H9 (cell line): ENCODE data around the gene CCDC57. TPM values are rescaled to one million over a fixed set of nuclear protein-coding genes. Genes with fewer than 3 reads are reported as not detected.
"Not testable (repeated sequence)": the region's sequence is repeated elsewhere in the genome, so short reads cannot be mapped to it uniquely, and the experiment has no call there.

ENCODE experiments used
- DNase-seq: peaks from one replicate; pipeline ENCODE4 v3.0.0-alpha.2; 2017
- H2AFZ ChIP-seq: one replicate; pipeline ENCODE4 v1.6.1; 2013; ENCODE audit warnings: mild to moderate bottlenecking, low read length, control low read depth, moderate library complexity
- H2AK5ac ChIP-seq: 2 replicates; pipeline ENCODE4 v1.6.1; 2013; ENCODE audit warnings: low read length, control low read depth, mixed read lengths; ENCODE audit not compliant: insufficient read length
- H2BK120ac ChIP-seq: one replicate; pipeline ENCODE4 v1.6.1; 2013; ENCODE audit warnings: low read depth, mild to moderate bottlenecking, low read length, control low read depth, inconsistent platforms; ENCODE audit not compliant: poor library complexity, severe bottlenecking
- H2BK12ac ChIP-seq: 2 replicates; pipeline ENCODE4 v1.6.1; 2013; ENCODE audit warnings: low read length, control low read depth, mixed read lengths, low read depth; ENCODE audit not compliant: insufficient read length
- H2BK15ac ChIP-seq: 2 replicates; pipeline ENCODE4 v1.6.1; 2013; ENCODE audit warnings: low read depth, low read length, control low read depth
- H2BK20ac ChIP-seq: one replicate; pipeline ENCODE4 v1.6.1; 2013; ENCODE audit warnings: low read depth, mild to moderate bottlenecking, low read length, control low read depth, inconsistent platforms; ENCODE audit not compliant: poor library complexity, severe bottlenecking
- H2BK5ac ChIP-seq: 2 replicates; pipeline ENCODE4 v1.6.1; 2013; ENCODE audit warnings: low read length, control low read depth, mixed read lengths; ENCODE audit not compliant: insufficient read length
- H3K14ac ChIP-seq: 2 replicates; pipeline ENCODE4 v1.6.1; 2013; ENCODE audit warnings: low read length, control low read depth; ENCODE audit not compliant: insufficient read depth
- H3K18ac ChIP-seq: 2 replicates; pipeline ENCODE4 v1.6.1; 2013; ENCODE audit warnings: low read depth, mild to moderate bottlenecking, mixed read lengths, low read length, control low read depth; ENCODE audit not compliant: insufficient read length
- H3K23ac ChIP-seq: 2 replicates; pipeline ENCODE4 v1.6.1; 2013; ENCODE audit warnings: low read length, control low read depth, mixed read lengths, low read depth; ENCODE audit not compliant: insufficient read length
- H3K23me2 ChIP-seq: 2 replicates; pipeline ENCODE4 v1.6.1; 2013; ENCODE audit warnings: low read depth, mild to moderate bottlenecking, mixed read lengths, low read length, control low read depth; ENCODE audit not compliant: insufficient read length, poor library complexity, severe bottlenecking
- H3K27ac ChIP-seq: 2 replicates; pipeline ENCODE4 v1.5.1; 2013; ENCODE audit warnings: low read length, control low read depth, mixed read lengths, low read depth; ENCODE audit not compliant: insufficient read length
- H3K27me3 ChIP-seq: 2 replicates; pipeline ENCODE4 v1.6.1; 2013; ENCODE audit warnings: low read length, control low read depth, inconsistent platforms; ENCODE audit not compliant: insufficient read depth
- H3K4ac ChIP-seq: 2 replicates; pipeline ENCODE4 v1.6.1; 2013; ENCODE audit warnings: low read depth, mild to moderate bottlenecking, control low read depth, inconsistent platforms, low read length, moderate library complexity
- H3K4me1 ChIP-seq: 2 replicates; pipeline ENCODE4 v1.6.1; 2013; ENCODE audit warnings: low read length, control low read depth, inconsistent platforms; ENCODE audit not compliant: insufficient read depth
- H3K4me2 ChIP-seq: 2 replicates; pipeline ENCODE4 v1.6.1; 2013; ENCODE audit warnings: low read length, control low read depth, mixed read lengths; ENCODE audit not compliant: insufficient read length, insufficient read depth
- H3K56ac ChIP-seq: 2 replicates; pipeline ENCODE4 v1.6.1; 2013; ENCODE audit warnings: low read depth, mild to moderate bottlenecking, mixed read lengths, low read length, control low read depth; ENCODE audit not compliant: insufficient read length
- H3K79me1 ChIP-seq: 2 replicates; pipeline ENCODE4 v1.6.1; 2013; ENCODE audit warnings: low read depth, mild to moderate bottlenecking, moderate library complexity, low read length, control low read depth, inconsistent platforms; ENCODE audit not compliant: insufficient read depth, poor library complexity, severe bottlenecking
- H3K79me2 ChIP-seq: 2 replicates; pipeline ENCODE4 v1.6.1; 2013; ENCODE audit warnings: low read length, control low read depth, inconsistent platforms; ENCODE audit not compliant: insufficient read depth
- H3K9ac ChIP-seq: 2 replicates; pipeline ENCODE4 v1.6.1; 2013; ENCODE audit warnings: low read length, control low read depth, mixed read lengths; ENCODE audit not compliant: insufficient read length; ENCODE audit errors: extremely low read depth
- H3K9me3 ChIP-seq: one replicate; pipeline ENCODE4 v1.6.1; 2013; ENCODE audit warnings: low read depth, low read length, inconsistent platforms; ENCODE audit not compliant: control insufficient read depth
- H3T11ph ChIP-seq: one replicate; pipeline ENCODE4 v1.6.1; 2013; ENCODE audit warnings: mild to moderate bottlenecking, low read length, control low read depth, inconsistent platforms
- H4K20me1 ChIP-seq: one replicate; pipeline ENCODE4 v1.6.1; 2013; ENCODE audit not compliant: control insufficient read depth, insufficient read length, insufficient read depth
- H4K5ac ChIP-seq: 2 replicates; pipeline ENCODE4 v1.6.1; 2013; ENCODE audit warnings: low read depth, mild to moderate bottlenecking, mixed read lengths, low read length, control low read depth; ENCODE audit not compliant: insufficient read length
- H4K8ac ChIP-seq: replicated peaks from 2 replicates; pipeline ENCODE4 v1.6.1; 2013; ENCODE audit warnings: low read length, control low read depth, mixed read lengths, low read depth; ENCODE audit not compliant: insufficient read length
- H4K91ac ChIP-seq: 2 replicates; pipeline ENCODE4 v1.6.1; 2013; ENCODE audit warnings: low read depth, mild to moderate bottlenecking, moderate library complexity, mixed read lengths, low read length, control low read depth; ENCODE audit not compliant: insufficient read length
- H3K27ac Mint-ChIP-seq, 3 experiments: 2 replicates in 2 of 3; 3 replicates in 1 of 3; pipeline ENCODE4 v1.8.0; 2020 to 2021; ENCODE audit warnings: mixed read lengths in 3 of 3, mild to moderate bottlenecking in 1 of 3, moderate library complexity in 1 of 3
- H3K27me3 Mint-ChIP-seq: 2 replicates; pipeline ENCODE4 v1.8.0; 2021; ENCODE audit warnings: low read depth, mild to moderate bottlenecking, moderate library complexity, mixed read lengths
- H3K36me3 Mint-ChIP-seq, 3 experiments: 2 replicates in 2 of 3; 3 replicates in 1 of 3; pipeline ENCODE4 v1.8.0; 2020 to 2021; ENCODE audit warnings: low read depth in 3 of 3, mixed read lengths in 3 of 3; ENCODE audit not compliant: insufficient read depth in 1 of 3
- H3K4me1 Mint-ChIP-seq, 2 experiments: 2 replicates each; pipeline ENCODE4 v1.8.0; 2020; ENCODE audit warnings: mixed read lengths in 2 of 2
- H3K4me3 Mint-ChIP-seq, 2 experiments: 2 replicates in 1 of 2; 3 replicates in 1 of 2; pipeline ENCODE4 v1.8.0; 2020 to 2021; ENCODE audit warnings: mild to moderate bottlenecking in 2 of 2, mixed read lengths in 2 of 2, moderate library complexity in 1 of 2
- H3K9me3 Mint-ChIP-seq, 2 experiments: 2 replicates in 1 of 2; 3 replicates in 1 of 2; pipeline ENCODE4 v1.8.0; 2020; ENCODE audit warnings: mild to moderate bottlenecking in 2 of 2, mixed read lengths in 2 of 2, moderate library complexity in 1 of 2
- WGBS: extraction: QIAGEN DNeasy Blood & Tissue Kit; methylation state at CpG from one replicate; pipeline ENCODE4 v1.1.7; 2013; ENCODE audit warnings: missing lambda C conversion rate, low lambda C conversion rate, mixed read lengths; ENCODE audit not compliant: insufficient read length; ENCODE audit errors: extremely low coverage; 5-methylcytosine and 5-hydroxymethylcytosine counted together
- total RNA-seq: library from RNA; stranded (reverse); gene quantifications from 2 replicates; pipeline ENCODE4 v1.2.1, GENCODE V29; 2021
- TF ChIP-seq, protein P1 (sequence below): fragments of 200-600 bp; sonication (generic); conservative IDR thresholded peaks from 3 replicates; pipeline ENCODE4 v1.8.0; 2021; ENCODE audit warnings: antibody characterized with exemption, mild to moderate bottlenecking

CCDC57 gene
- total RNA-seq, 1 experiment from 2014 or later: 11.0 TPM

GRCh38 chr17:82193520-82194220 lies 19.0 kb downstream of the CCDC57 start:
- H3K36me3 Mint-ChIP-seq: peaks cover 5 to 44% (median 29%) of the 10 kb centered on the region in 3 experiments; a peak in 5 of 7 replicates
- no peaks in the 10 kb centered on the region for H3K27me3 ChIP-seq
- H3K9me3 Mint-ChIP-seq: no peaks in the 10 kb centered on the region
- H3K79me1 ChIP-seq: no peaks in the 10 kb centered on the region
- H4K8ac ChIP-seq: no peak overlapping the region
- no peak overlapping the region for H3K27ac ChIP-seq
- H4K5ac ChIP-seq: no peak overlapping the region
- H2BK120ac ChIP-seq: no peak overlapping the region
- H3K27ac Mint-ChIP-seq: no peak overlapping the region
- no peak overlapping the region for H3K14ac ChIP-seq
- H2AK5ac ChIP-seq: no peak overlapping the region
- H3K18ac ChIP-seq: no peak overlapping the region
- WGBS: no CpG with 5 or more reads among the region's 16 CpGs
- H2BK5ac ChIP-seq: no peak overlapping the region
- no peak overlapping the region for H3K4ac ChIP-seq
- H2BK20ac ChIP-seq: no peak overlapping the region
- H3K56ac ChIP-seq: no peak overlapping the region
- no peak overlapping the region for H3K4me2 ChIP-seq
- TF ChIP-seq, protein P1, sequence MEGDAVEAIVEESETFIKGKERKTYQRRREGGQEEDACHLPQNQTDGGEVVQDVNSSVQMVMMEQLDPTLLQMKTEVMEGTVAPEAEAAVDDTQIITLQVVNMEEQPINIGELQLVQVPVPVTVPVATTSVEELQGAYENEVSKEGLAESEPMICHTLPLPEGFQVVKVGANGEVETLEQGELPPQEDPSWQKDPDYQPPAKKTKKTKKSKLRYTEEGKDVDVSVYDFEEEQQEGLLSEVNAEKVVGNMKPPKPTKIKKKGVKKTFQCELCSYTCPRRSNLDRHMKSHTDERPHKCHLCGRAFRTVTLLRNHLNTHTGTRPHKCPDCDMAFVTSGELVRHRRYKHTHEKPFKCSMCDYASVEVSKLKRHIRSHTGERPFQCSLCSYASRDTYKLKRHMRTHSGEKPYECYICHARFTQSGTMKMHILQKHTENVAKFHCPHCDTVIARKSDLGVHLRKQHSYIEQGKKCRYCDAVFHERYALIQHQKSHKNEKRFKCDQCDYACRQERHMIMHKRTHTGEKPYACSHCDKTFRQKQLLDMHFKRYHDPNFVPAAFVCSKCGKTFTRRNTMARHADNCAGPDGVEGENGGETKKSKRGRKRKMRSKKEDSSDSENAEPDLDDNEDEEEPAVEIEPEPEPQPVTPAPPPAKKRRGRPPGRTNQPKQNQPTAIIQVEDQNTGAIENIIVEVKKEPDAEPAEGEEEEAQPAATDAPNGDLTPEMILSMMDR: no peak
- no peak overlapping the region for H2BK15ac ChIP-seq
- no peak overlapping the region for H3K9ac ChIP-seq
- H4K91ac ChIP-seq: no peak overlapping the region
- no peaks in the 10 kb centered on the region for H3K4me1 Mint-ChIP-seq
- no peak overlapping the region for H3K4me3 Mint-ChIP-seq
- no peak overlapping the region for H3K23ac ChIP-seq
- H3T11ph ChIP-seq: no peak overlapping the region
- no peak overlapping the region for H2BK12ac ChIP-seq
- no peaks in the 10 kb centered on the region for H3K4me1 ChIP-seq
- H3K27me3 Mint-ChIP-seq: peaks cover 4% of the 10 kb centered on the region; the same call in 1 of the 2 replicates
- DNase-seq: no peak
- no peaks in the 10 kb centered on the region for H4K20me1 ChIP-seq
- H3K23me2 ChIP-seq: no peaks in the 10 kb centered on the region
- H3K79me2 ChIP-seq: no peaks in the 10 kb centered on the region
- H2AFZ ChIP-seq: no peak overlapping the region
- no peaks in the 10 kb centered on the region for H3K9me3 ChIP-seq

- H3K36me3 Mint-ChIP-seq: peaks cover 3 to 40% (median 24%) of the 10 kb centered on the region in 3 experiments; a peak in 5 of 7 replicates
- not testable (repeated sequence) for H3K9me3 ChIP-seq
Observed at GRCh38 chr17:82193050-82193449, 19.6 kb downstream of the CCDC57 start.

More at GRCh38 chr17:82193050-82193449, 19.6 kb downstream of the CCDC57 start:
- not testable (repeated sequence) for H3K4ac ChIP-seq, DNase-seq, H2BK120ac ChIP-seq, H3K4me2 ChIP-seq, H3K56ac ChIP-seq, H3K4me3 Mint-ChIP-seq, H4K8ac ChIP-seq, H3K79me1 ChIP-seq, H2BK20ac ChIP-seq, H2AK5ac ChIP-seq, H3K4me1 Mint-ChIP-seq, H4K20me1 ChIP-seq, H2BK5ac ChIP-seq, H3K4me1 ChIP-seq, H4K91ac ChIP-seq, H3K14ac ChIP-seq, H3K79me2 ChIP-seq, H4K5ac ChIP-seq, H3K9ac ChIP-seq, H3T11ph ChIP-seq, H2BK15ac ChIP-seq, H3K9me3 Mint-ChIP-seq, H2AFZ ChIP-seq, H3K23ac ChIP-seq, H2BK12ac ChIP-seq, H3K27me3 Mint-ChIP-seq, H3K27ac Mint-ChIP-seq, H3K27me3 ChIP-seq, H3K18ac ChIP-seq, H3K27ac ChIP-seq, H3K23me2 ChIP-seq
- no CpG with 5 or more reads among the region's 6 CpGs for WGBS
